DMS53 treated with DMSO at 0.1 percent for 48 hours (cell line): ENCODE data around the gene TSC22D1.
A peak's percentile ranks its signal among the peaks of the same experiment; 100 is the strongest.
"Not testable (repeated sequence)": the region's sequence is repeated elsewhere in the genome, so short reads cannot be mapped to it uniquely, and the experiment has no call there.

ENCODE experiments used
- DNase-seq: peaks from one replicate; lab custom pipeline; 2025; ENCODE audit not compliant: unreplicated experiment; lab: John Stamatoyannopoulos, UW

Gene TSC22D1

DNA sequence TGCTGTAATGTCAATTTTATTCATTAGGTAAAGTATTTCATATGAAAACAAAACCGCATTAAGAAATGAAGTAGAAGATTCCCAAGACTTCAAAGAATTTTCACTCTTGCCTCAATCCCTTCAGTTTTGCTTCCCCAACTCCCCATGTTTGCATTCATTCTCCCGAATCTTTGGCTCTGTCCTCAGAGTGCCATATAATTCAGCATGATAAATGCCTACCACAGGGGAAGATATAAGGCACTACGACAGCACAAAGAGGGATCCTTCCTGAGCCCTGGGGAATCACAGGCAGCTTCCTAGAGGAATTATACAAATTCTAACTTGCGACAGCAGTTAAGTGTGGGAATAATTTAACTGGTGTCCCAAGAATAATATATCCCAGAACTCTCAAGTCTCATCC is 68.5 kb downstream of the TSC22D1 start:
- DNase-seq = no peak

DNA sequence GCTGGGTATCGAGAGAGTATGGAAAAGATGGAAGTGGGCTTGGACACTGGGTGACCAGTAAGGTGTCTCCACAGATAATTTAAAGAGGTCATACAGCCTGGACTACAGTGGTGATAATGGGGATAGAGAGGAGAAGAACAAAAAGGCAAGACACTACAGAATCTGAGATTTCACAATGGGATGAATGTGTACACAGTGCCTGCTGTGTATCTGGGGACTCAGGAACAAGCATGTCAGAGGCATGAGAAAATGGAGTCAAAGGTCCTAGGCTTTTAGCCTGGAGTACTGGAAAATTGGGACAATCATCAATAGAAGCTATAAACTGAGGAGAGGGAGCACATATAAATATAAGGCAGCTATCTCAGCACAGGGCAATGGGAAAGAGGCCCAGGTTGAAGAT is 69.4 kb downstream of the TSC22D1 start:
- no peak for DNase-seq

DNA sequence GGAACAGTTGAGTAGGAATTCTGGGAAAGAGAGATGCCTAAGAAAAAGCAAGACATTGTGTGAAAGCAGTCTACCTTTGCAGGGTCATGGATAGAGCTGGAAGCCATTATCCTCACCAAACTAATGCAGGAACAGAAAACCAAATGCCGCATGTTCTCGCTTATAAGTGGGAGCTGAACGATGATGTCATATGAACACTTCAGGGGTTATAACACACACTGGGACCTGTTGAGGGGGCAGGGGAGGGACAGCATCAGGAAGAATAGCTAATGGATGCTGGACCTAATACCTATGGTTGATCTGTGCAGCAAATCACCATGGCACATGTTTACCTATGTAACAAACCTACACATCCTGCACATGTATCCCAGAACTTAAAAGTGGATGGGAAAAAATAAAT is 69.9 kb downstream of the TSC22D1 start:
- DNase-seq = no peak

DNA sequence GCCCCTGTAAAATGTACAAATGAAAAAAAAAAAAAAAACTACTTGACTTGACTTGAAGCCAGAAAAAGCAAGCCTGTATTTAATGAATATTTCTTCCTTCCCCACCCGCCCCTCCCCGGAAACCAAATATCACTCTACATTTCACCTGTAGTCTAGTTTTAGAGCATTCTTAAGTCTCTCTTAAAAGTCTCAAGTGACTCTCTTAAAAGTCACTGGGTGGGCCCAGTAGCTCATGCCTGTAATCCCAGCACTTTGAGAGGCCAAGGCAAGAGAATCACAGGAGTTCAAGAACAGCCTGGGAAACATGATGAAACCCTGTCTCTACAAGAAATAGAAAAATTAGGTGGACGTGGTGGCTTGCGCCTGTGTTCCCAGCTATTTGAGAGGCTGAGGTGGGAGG is 72.0 kb downstream of the TSC22D1 start:
- DNase-seq = no peak

DNA sequence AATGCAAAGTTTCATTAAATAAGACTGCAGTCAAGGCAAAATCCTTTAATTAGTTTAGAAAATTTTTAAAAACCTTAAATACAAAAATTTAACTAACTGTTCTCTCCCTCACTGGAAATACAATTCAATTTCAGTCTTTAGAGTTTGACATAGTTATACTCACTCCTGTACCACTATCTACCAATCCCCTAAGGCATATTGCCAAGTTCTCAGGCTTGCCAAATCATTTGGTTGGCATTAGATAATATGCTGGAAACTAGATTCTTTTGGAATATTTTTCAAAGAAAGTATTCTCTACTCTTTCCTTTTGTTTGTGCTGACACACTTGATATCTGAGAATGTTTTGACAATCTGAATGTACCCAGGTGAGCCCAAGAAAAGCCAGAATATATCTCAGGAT is 77.2 kb downstream of the TSC22D1 start:
- DNase-seq = no peak

DNA sequence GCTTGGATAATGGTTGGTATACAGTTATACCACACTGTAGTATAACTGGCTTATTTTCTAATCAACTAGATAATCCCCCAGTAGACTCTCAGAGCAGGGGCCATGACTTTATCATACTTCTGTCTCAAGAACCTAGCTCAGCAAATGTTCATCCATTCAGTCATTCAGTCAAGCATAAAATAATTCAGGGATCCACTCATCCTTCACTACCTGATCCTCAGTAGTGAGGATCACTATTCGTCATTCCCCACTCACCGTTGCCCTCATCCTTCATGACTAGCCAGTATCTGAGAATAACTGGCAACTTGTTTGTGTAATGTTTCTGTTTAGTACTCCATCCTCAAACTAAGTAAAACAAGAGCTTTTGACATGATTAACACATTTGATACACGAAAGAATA is 77.6 kb downstream of the TSC22D1 start:
- DNase-seq = no peak

DNA sequence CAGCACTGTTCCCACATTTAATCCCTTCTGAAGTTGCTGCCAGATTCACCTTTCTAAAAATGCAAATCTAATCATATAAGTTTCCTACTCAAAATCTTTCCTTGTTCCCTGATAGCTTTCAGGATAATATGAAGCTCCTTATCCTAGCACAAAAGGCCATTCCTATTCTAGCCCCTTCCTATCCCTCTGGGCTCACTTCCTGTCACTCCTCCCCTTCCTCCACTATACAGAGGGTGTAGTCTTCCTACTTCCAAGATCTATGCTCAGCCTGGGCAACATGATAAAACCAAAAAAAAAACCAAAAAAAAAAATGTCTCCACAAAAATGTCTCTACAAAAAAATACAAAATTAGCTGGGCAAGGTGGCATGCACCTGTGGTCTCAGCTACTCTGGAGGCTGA is 78.3 kb downstream of the TSC22D1 start:
- DNase-seq = no peak

DNA sequence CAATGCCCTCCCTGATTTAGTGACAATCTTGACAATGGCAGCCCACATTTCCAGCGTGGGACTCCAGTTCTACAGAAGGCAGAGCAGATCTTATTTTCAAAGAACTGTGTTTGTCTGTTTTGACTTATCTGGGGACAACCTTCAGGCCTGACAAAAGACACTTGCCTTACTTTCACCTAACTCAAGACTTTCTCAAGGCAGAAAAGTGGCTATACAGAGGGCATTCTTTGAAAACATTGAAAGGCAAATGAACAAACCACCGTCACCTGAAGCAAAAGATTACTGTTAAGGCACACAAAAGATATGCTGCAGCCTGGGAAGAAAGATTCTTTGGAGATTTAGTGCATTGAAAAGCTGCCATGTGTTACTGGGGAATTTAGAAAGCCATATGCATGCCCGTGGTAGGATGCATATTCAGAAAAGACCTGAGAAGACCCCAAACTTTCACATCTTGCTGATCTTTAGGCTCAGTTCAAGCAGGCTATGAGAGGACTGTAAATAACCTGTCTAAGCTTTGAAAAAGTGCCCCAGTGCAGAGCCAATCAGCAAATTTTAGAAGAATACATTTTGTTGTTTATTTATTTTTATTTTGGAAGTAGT is 82.8 kb downstream of the TSC22D1 start:
- DNase-seq = no peak

DNA sequence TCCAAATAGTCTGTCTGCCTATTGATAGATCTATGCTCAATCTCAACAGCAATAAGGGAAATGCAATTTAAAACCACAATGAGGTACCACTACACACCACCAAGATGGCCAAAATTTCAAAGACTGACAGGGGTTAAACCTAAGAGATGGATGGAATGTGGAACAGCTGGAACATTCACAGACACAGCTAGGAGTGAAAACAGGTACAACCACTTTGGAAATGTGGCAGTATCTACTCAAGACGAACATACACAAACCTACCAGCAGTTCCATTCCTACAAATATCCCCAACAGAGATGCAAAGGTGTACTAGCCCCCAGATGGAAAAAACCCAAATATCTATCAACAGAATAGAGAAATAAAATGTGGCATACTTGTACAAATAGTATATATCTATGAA is 86.4 kb downstream of the TSC22D1 start:
- no peak for DNase-seq

DNA sequence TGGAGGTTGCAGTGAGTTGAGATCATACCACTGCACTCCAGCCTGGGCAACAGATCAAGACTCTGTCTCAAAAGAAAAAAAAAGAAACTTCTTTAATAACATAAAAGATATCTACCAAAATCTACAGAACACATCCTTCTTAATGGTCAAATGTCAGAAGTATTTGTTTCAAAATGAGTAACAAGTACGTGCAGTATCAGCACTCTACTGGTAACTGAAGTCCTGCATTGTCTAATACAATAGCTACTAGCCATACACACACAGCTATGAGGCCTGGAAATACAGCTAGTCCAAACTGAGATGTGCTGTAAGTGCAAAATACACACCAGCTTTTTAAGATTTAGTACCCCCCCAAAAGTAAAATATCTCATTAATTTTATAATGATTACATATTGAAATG is 88.1 kb downstream of the TSC22D1 start:
- no peak for DNase-seq

DNA sequence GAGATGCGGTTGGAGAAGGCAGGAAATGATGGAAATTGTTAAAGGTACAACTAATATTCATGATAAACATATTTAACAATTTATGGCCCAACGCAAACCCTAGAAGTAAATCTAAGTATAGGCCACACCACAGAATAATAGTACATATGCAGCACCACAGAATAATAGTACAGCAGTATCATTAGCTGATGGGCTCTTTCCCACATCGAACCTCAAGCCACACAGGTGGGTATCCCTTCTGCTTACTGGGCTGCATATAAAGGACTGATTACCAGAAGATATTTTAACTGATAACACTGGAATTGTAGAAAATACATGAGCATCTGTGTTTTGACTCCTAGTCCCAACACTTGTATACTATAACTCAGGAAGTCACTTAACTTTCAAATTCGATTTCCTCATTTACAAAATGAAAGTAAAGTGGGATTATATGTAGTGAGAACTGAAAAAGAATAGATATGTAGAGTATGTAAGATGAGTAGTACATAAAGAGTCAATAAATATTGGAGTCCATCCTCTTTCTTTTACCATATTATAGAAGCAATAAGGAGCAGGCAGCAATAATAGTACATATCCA is 91.5 kb downstream of the TSC22D1 start:
- no peak for DNase-seq

DNA sequence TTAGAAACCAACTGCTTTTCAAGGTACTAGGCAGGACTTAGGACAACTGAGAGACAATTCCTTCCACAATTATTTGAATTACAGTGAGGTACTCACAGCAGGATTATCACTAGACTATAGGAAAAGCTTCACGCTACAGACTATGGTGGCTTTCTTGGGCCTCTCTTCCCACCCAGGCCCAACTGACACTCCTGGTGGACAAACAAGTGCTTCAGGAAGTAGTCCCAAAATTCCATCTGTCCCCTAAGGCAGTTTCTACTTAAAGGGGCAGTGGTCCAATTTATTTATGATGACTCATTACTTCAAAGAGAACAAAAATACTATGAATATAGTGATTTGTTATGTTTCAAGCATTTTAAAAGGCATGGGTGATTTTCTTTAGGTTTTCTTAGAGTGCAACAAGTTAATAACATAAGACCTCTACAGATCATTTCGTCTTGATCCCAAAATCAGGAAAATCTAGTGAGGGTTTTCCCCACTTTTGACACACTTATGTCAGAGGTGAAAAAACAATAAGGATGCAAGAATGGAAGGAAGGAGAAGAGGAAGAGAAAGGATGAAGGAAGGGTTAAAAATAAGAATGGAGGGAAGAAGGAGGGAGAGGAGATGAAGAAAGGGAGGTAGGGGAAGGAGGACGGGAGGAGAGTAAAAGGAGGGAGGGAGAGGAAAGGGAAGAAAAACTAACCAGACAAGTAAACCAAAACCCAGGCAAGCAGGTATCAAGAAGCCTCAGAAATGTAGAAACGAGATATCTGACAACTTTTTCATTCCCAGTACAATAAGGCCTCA is 101.8 kb downstream of the TSC22D1 start:
- no peak for DNase-seq

DNA sequence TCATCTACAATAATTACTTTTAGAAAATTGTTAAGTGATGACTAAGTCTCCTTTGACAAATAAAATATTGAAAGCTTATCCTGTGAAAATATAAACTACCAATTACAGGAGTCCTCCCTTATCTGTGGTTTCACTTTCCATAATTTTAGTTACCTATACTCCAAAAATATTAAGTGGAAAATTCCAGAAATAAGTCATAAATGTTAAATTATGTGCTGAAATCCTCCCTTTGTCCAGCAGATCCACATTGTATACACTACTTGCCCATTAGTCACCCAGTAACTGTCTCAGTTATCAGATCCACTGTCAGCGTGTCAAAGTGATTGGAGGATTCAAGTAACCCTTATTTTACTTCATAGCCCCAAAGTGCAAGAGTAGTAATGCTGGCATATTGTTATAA is 104.4 kb downstream of the TSC22D1 start:
- no peak for DNase-seq

DNA sequence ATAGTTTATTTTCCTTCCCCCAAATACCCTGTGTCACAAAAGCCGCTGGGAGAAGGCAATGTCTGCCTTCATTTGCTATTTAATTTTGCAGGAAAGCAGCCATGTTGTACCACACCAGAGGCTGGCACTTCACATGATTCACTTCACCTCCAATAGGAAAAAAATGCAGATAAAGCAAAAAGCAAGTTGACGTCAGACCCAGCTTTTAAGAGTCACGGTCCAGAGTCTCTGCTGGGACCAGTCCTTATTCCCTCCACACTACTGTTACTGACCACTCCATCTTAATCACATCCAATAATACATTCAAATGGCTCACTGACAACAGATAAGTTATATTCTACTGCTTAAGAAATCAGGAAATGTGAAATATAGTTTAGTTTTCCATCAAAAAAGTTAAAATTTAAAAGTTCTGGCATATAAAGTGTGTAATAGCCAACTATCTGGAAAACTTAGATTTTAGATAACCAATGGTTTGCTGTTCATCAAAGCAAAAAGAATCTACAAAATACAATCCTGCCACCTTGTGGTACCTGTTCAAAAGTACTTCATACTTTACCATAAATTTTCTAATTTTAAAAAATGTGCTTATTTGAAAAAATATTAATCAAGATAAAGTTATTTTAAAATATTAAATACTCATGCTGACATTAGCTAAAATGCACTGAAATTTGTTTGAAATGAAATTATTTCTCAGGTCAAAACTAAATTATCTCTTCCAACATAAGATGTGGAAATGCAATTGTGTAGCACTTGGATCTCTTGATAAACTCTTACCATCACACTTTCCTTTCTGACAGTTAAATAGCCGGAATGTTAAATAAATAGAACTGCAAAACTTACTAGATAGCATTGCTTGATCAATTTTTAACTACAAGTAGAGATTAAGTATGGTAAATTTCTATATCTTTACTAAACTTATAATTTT is 105.2 kb downstream of the TSC22D1 start:
- peak; percentile 22 for DNase-seq

DNA sequence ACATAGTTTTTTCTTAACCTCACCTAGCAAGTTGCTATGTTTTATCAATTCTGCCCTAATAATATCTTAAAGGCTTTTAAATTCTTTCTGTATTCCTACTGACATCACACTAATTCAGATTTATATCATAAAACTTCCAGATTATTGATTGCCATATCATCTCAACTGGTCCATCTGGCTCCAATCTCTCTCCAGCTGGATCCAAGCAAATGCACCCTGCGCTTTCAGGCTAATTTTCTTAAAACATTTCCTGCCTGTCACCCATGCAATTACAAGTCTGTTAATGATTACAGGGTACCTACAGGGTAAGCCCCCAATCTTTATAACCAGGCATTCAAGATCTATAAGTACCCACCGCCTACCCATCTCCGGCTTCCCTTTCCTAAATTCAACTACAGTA is 107.3 kb downstream of the TSC22D1 start:
- DNase-seq = no peak

DNA sequence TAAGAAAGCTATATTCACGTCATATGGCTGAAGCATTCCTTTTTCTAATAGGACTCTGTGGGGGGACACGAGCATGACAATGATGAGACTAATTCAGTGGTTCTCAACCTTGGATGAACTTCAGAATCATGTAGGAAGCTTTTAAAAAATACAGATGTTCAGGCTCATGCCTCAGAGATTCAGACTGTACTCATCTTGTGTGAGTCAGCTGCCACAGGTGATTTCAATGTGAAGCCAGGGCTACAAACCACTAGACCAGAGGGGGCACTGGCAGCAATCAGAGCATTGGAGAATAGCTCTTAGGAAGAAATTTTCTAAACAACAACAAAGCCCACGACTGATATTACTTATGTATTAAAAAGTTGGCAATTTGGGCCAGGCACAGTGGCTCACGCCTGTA is 110.8 kb downstream of the TSC22D1 start:
- DNase-seq = no peak

DNA sequence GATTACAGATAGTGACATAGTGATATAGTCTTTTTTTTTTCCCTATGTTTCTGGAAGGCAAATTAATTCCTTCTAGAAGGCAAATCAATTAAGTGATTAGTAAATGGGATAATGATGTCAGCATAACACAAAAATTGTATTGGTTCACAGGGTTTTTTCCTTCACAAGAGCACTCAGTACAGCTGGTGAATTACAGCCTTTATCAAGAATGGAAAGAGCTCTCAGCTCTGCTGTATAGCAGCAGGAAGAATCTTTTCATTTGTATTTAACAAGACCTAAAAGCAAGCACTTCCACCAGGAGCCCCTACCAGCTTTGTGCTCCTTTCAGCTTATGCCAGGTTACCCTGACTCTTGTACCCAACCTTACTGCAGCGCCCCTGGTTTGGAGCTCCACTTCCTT is 111.7 kb downstream of the TSC22D1 start:
- no peak for DNase-seq

DNA sequence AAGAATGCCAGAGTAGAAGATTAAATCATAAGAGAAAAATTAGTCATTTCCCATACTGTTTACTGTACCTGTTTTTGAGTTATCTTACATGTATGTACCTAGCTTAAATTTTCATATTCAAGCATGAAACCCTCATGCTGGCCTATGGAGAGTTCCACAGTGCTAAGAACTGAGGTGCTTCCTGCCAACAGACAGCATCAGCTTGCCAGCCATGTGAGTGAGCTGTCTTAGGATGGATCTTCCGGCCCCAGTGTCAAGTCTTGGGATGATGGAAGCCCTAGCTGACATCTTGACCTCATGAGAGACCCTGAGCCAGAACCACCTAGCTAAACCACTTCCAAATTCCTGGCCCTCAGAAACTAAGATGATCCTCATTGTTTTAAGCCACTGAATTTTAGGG is 112.4 kb downstream of the TSC22D1 start:
- DNase-seq = no peak

DNA sequence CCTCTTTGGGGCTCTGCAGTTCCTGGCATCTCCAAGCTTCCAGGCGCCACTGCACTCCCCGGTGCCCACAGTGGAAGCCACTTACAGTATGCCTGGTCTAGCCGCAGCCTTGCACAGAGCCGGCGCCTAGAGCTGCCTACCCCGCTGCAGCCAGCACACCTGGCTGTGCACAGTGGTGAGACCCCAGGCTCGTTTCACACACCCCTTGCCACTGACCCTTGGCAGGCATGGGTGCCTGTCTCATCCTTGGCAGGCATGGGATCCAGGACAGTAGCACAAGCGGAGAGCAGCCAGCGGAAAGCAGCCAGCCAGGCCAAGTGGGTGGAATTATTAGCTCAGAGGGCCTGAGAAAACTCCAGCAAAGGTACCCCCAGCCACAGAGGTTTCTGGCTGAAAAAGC is 116.5 kb downstream of the TSC22D1 start:
- no peak for DNase-seq

DNA sequence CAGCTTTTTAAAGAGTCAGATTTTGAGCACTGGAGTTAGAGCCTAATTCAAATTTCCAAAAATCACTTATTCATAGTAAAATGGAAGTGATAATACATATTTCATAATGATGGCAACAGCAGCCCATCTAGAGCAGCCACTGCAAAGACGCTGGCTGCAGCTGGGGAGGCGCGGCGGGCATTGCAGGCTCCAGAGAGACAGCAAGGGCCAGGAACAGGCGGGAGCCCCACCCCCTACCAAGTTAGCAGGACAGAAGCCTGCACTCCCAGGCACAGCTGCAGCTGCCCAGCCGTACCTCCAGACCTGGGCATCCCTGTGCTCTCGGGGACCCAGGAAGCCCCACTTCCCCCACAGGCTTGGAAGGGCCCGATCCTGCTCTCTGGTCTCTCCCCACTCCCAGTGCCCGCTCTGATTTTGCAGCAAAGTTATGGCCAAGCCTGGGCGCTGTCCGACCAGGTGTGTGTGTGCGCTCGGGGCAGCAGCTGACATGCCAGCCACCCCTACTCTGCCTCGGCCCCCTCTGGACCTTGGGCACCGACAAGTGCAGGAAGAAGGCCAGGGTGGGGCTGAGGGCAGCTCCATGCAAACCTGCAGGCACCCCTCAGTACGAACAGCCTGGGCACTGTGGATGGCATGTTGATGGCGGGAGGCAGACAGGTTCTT is 117.7 kb downstream of the TSC22D1 start:
- DNase-seq = no peak

DNA sequence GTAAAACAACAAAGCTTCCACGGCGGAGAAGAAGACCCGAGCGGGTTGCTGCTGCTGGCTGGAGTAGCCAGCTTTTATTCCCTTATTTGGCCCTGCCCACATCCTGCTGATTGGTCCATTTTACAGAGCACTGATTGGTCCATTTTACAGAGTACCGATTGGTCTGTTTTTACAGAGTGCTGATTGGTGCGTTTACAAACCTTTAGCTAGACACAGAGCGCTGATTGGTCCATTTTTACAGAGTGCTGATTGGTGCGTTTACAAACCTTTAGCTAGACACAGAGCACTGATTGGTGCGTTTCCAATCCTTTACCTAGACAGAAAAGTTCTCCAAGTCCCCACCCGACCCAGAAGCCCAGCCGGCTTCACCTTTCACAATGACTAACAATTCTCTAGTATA is 119.9 kb downstream of the TSC22D1 start:
- DNase-seq = not testable (repeated sequence)
